Vagina (tissue), 2 donors: ENCODE measurements around the gene NMT1.

ENCODE experiments used
- POLR2A ChIP-seq, 2 donors: fragments of 450-650 bp; IDR thresholded peaks; one replicate each; pipeline ENCODE4 v1.6.1; 2017; ENCODE audit warnings: antibody characterized with exemption in 2 of 2, mild to moderate bottlenecking in 2 of 2, moderate library complexity in 2 of 2
- POLR2AphosphoS5 ChIP-seq, 2 donors: sonication (generic); formaldehyde crosslinking; IDR thresholded peaks; one replicate each; pipeline ENCODE4 v1.9.0; 2017; ENCODE audit warnings: antibody characterized with exemption in 2 of 2, mild to moderate bottlenecking in 2 of 2, low read depth in 1 of 2; ENCODE audit not compliant: insufficient read depth in 1 of 2
- TF ChIP-seq, protein P1 (sequence below), 3 experiments: fragments of 450-650 bp in 2 of 3; fragments of 200-600 bp in 1 of 3; sonication (generic) in 1 of 3; IDR thresholded peaks; one replicate each; pipeline ENCODE4 v1.5.1; 2017 to 2019; ENCODE audit warnings: antibody characterized with exemption in 3 of 3, mild to moderate bottlenecking in 2 of 3, moderate library complexity in 2 of 3

DNA sequence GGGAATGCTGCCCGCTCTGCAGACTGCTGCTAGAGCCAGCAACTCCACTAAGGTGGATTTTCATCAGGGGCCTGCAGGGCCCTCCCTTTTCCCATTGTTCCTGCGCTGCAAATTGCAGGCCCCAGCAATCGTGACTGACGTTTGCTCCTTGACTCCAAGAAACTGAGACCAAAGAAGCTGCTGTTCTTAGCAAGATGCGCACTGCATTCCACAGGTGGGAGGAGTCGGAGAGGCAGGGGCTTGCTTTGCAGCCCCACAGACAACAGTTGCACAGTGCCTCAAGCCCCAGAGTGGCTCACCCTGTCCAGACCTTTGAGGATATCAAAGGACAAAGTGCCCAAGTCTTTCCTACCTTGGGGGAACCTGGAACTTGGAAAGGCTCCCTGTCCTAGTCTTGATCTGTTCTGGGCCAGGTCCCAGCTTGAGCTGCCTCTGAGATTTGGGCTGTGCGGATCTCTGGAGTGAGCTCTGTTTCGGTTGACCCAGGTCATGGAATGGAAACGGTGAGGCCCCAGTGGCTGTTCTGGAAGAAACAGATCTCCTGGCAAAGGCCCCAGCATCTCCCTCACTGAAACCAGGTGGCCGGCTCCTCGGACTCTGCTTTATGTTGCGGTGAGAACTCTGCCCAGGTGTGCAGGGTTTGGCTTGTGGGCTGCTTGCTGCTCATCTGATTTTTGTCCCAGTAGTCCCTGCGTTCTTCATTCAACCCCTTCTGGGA is 46.3 kb downstream of the NMT1 start:
- TF ChIP-seq, protein P1, sequence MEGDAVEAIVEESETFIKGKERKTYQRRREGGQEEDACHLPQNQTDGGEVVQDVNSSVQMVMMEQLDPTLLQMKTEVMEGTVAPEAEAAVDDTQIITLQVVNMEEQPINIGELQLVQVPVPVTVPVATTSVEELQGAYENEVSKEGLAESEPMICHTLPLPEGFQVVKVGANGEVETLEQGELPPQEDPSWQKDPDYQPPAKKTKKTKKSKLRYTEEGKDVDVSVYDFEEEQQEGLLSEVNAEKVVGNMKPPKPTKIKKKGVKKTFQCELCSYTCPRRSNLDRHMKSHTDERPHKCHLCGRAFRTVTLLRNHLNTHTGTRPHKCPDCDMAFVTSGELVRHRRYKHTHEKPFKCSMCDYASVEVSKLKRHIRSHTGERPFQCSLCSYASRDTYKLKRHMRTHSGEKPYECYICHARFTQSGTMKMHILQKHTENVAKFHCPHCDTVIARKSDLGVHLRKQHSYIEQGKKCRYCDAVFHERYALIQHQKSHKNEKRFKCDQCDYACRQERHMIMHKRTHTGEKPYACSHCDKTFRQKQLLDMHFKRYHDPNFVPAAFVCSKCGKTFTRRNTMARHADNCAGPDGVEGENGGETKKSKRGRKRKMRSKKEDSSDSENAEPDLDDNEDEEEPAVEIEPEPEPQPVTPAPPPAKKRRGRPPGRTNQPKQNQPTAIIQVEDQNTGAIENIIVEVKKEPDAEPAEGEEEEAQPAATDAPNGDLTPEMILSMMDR (IDR thresholded peaks at IDR 0.05) = no peak
- TF ChIP-seq POLR2A (IDR thresholded peaks at IDR 0.05) (no peak), POLR2AphosphoS5 (IDR thresholded peaks at IDR 0.05; ENCODE audit: insufficient read depth in 1 of 2, low read depth in 1 of 2) (peak in 1 of 2 donors; percentile 8)
